WERI-Rb-1 (cell line): ENCODE data around the gene RUFY2.

Experiments
- DNase-seq: peaks from one replicate; pipeline ENCODE4 v3.0.0-alpha.2; 2020
- H3K27ac ChIP-seq: fragments of 250-450 bp; sonication (Bioruptor Pico); 2 replicates; pipeline ENCODE4 v1.5.1; 2020; ENCODE audit warnings: mild to moderate bottlenecking, moderate library complexity
- H3K27me3 ChIP-seq: fragments of 250-450 bp; sonication (Bioruptor Pico); 2 replicates; pipeline ENCODE4 v1.5.1; 2021; ENCODE audit warnings: mild to moderate bottlenecking, low read depth, moderate library complexity; ENCODE audit not compliant: insufficient read depth, severe bottlenecking
- H3K36me3 ChIP-seq: fragments of 250-450 bp; sonication (Bioruptor Pico); 2 replicates; pipeline ENCODE4 v1.5.1; 2020; ENCODE audit warnings: mild to moderate bottlenecking, moderate library complexity
- H3K4me3 ChIP-seq: 2 replicates; pipeline ENCODE4 v1.5.1; 2011; ENCODE audit warnings: low read depth, mild to moderate bottlenecking, control low read depth, low read length
- H3K9me3 ChIP-seq: fragments of 250-450 bp; sonication (Bioruptor Pico); 2 replicates; pipeline ENCODE4 v1.5.1; 2021; ENCODE audit warnings: mild to moderate bottlenecking, moderate library complexity; ENCODE audit not compliant: severe bottlenecking
- TF ChIP-seq, protein P1 (sequence below): IDR thresholded peaks from 2 replicates; pipeline ENCODE4 v1.5.1; 2011; ENCODE audit warnings: low read depth, mild to moderate bottlenecking, control low read depth, inconsistent platforms, low read length

RUFY2 gene

DNA sequence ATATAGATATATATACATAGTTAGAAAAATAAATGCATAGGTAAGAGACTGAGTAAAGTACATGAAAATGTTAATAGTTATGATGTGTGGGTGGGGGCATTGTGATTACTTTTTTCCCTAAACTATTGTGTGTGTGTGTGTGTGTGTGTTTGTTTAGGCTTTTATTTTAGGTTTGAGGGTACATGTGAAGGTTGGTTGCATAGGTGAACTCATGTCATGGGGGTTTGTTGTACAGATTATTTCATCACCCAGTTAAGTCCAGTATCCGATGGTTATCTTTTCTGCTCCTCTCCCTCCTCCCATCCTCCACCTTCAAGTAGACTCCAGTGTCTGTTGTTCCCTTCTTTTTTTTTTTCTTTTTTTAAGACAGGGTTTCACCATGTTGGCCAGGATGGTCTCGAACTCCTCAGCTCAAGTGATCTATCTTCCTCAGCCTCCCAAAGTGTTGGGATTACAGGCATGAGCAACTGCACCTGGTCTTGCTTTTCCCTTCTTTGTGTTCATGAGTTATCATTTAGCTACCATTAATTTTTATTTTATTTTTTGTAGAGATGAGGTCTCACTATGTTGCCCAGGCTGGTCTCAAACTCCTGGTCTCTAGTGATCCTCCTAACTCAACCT is 1.9 kb upstream of the RUFY2 start:
- Histone ChIP-seq H3K9me3 (no peaks in the 10 kb centered on the region), H3K4me3 (no peak overlapping the region), H3K27ac (no peak overlapping the region), H3K36me3 (peaks cover 10% of the 10 kb centered on the region), H3K27me3 (no peaks in the 10 kb centered on the region)
- TF ChIP-seq, protein P1, sequence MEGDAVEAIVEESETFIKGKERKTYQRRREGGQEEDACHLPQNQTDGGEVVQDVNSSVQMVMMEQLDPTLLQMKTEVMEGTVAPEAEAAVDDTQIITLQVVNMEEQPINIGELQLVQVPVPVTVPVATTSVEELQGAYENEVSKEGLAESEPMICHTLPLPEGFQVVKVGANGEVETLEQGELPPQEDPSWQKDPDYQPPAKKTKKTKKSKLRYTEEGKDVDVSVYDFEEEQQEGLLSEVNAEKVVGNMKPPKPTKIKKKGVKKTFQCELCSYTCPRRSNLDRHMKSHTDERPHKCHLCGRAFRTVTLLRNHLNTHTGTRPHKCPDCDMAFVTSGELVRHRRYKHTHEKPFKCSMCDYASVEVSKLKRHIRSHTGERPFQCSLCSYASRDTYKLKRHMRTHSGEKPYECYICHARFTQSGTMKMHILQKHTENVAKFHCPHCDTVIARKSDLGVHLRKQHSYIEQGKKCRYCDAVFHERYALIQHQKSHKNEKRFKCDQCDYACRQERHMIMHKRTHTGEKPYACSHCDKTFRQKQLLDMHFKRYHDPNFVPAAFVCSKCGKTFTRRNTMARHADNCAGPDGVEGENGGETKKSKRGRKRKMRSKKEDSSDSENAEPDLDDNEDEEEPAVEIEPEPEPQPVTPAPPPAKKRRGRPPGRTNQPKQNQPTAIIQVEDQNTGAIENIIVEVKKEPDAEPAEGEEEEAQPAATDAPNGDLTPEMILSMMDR: no peak
- no peak for DNase-seq

DNA sequence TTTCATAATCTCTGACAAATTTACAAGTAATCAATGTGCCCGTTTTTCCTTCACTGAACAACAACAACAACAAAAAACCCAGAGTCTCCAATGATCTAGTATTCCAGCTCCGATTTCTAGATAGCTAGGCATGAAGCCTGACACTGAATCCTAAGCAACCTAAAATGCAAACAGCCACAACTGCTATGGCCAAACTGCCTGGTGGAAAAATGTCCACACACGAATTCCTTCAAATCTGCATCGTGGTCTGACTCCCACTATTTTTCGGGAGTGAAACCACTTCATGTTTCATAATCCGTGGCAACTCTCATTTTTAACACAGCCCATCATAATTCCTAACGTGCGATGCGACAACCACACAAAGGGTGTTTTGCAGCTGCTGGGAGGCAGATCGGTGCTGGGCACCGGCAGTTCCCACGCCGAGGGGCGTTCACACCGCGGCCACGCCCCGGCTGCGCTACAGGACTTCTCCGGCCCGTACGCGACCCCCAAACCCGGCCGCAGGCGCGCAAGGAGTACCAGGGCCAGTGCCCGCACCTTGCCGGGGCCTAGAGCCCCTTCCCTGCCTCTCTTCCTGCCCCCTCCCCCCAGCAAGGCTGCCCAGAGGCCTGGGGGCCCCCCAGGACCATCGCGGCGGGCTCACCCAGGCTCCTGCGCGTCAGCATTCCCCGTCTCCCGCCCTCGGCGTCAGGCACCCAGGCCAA is 814 bp downstream of the RUFY2 start:
- TF ChIP-seq, protein P1: no peak
- DNase-seq: peak; percentile 75
- Histone ChIP-seq H3K27me3 (no peaks in the 10 kb centered on the region), H3K9me3 (no peaks in the 10 kb centered on the region), H3K27ac (peak overlapping the region; percentile 99), H3K4me3 (peak overlapping the region; percentile 95), H3K36me3 (peaks cover 21% of the 10 kb centered on the region)

DNA sequence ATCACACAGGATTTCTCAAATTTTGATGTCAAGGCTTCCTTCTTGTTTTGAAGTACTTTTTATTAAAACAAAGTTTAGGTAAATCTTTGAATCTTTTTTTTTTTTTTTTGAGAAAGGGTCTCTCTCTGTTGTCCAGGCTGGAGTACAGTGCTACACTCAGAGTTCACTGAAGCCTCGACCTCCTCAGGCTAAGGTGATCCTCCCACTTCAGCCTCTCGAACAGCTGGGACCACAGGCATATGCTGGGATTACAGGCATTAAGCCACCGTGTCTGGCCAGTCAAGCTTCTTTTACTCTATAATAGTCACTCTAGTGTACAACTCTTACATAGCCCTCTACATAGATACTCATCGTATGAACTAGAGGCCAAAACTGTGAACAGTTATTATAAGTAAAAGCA is 3.4 kb downstream of the RUFY2 start:
- Histone ChIP-seq H3K36me3 (peaks cover 42% of the 10 kb centered on the region), H3K27ac (0 out of 2 replicates have a peak overlapping the region, but pooled peaks have one; percentile 7), H3K27me3 (no peaks in the 10 kb centered on the region), H3K9me3 (no peaks in the 10 kb centered on the region), H3K4me3 (no peak overlapping the region)
- TF ChIP-seq, protein P1: no peak
- peak; percentile 77 for DNase-seq

DNA sequence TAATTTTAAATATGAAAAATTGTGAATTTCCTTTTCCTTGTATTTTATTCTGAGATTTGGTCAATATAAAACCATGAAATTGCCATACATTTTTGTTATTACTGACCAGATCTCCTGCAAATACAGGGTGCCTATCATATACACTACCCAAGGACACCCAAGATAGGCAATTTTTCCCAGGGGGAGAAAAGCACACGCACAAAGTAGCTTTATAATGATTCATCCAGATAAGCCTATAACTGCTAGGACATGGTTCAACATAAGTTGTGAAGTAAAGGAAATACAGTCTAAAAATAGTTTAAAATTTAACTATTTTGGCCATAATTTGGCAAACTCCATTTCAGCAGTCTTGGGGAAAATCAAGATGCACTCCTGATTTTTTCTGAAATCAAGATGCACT is 4.8 kb downstream of the RUFY2 start:
- H3K27me3 ChIP-seq: no peaks in the 10 kb centered on the region

DNA sequence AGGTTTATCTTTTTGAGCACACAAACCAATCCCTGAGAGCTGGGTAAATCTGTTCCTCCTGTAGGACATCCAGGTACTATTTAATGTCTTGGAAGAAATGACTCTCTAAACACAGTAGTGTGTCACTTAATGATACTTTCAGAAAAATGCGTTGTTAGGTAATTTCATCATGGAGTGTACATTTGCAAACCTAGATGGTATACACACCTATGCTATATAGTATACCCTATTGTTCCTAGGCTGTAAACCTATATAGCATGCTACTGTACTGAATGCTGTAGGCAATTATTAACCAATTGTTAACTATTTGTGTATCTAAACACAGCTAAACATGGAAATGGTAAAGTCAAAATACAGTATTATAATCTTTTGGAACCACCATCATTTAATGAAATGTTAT is 10.1 kb downstream of the RUFY2 start:
- TF ChIP-seq, protein P1: no peak
- no peaks in the 10 kb centered on the region for H3K9me3 ChIP-seq
- no peak overlapping the region for H3K27ac ChIP-seq
- DNase-seq: no peak
- H3K27me3 ChIP-seq: no peaks in the 10 kb centered on the region
- H3K36me3 ChIP-seq: peaks cover 60% of the 10 kb centered on the region
- no peak overlapping the region for H3K4me3 ChIP-seq

More for the DNA sequence above, 4.8 kb downstream of the RUFY2 start:
- DNase-seq: no peak
- H3K27ac ChIP-seq: no peak overlapping the region; the same call in 1 of the 2 replicates
- no peaks in the 10 kb centered on the region for H3K9me3 ChIP-seq
- peaks cover 42% of the 10 kb centered on the region for H3K36me3 ChIP-seq
- TF ChIP-seq, protein P1: no peak
- no peak overlapping the region for H3K4me3 ChIP-seq

DNA sequence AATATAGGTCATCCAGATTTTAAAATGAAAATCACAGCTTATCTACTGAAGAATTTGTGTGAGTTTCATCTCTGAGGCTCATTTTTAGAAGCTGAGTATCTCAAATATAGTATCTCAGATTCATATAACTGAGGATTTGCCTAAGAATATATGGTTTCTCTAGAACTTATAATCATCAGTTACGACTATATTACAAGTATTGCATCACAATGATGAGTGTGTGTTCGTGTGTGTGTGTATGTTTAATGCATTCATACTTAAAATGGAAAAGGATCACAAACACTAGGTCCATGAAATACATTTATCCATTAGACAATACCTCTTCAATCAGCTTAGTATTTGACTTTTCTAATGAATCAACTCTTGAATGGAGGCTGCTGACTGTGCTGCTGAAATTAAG is 21.3 kb downstream of the RUFY2 start:
- Histone ChIP-seq H3K27me3 (no peaks in the 10 kb centered on the region), H3K36me3 (peaks cover 68% of the 10 kb centered on the region), H3K27ac (no peak overlapping the region), H3K9me3 (no peaks in the 10 kb centered on the region), H3K4me3 (no peak overlapping the region)
- TF ChIP-seq, protein P1: no peak
- DNase-seq: no peak
